Body of pancreas (tissue), 4 donors: ENCODE results near the gene PLA2G4B.

Experiments used
- CTCF ChIP-seq, 7 experiments: fragments of 450-650 bp in 4 of 7; fragments of 200-600 bp in 3 of 7; sonication (generic) in 3 of 7; IDR thresholded peaks; one replicate each; pipeline ENCODE4 v1.5.1; 2016 to 2019; ENCODE audit warnings: antibody characterized with exemption in 7 of 7
- POLR2A ChIP-seq, 3 donors: fragments of 450-650 bp; IDR thresholded peaks; one replicate each; pipeline ENCODE4 v1.6.1; 2016; ENCODE audit warnings: antibody characterized with exemption in 3 of 3, mild to moderate bottlenecking in 2 of 3

GRCh38 chr15:41874736-41875135 is 36.1 kb downstream of the PLA2G4B start:
- TF ChIP-seq CTCF (IDR thresholded peaks at IDR 0.05), result no peak
- TF ChIP-seq POLR2A (IDR thresholded peaks at IDR 0.05), result no peak
